ENCODE data around the gene TUT7. TPM values are rescaled to one million over a fixed set of nuclear protein-coding genes. Genes with fewer than 3 reads are reported as not detected.

Gene TUT7
- polyA plus RNA-seq, 2 donors: 23.5 to 35.4 TPM

GRCh38 chr9:86252870-86253269 lies 101.3 kb downstream of the TUT7 start:
- no peaks in the 10 kb centered on the region for H3K36me3 ChIP-seq (ENCODE audit: control insufficient read depth in 2 of 2, insufficient read depth in 2 of 2, low read length in 1 of 2)
- H3K27ac ChIP-seq (ENCODE audit: low read depth in 2 of 2, low read length in 1 of 2): no peak overlapping the region
- no peak overlapping the region for H3K4me3 ChIP-seq (ENCODE audit: low read depth in 1 of 2, low read length in 2 of 2)
- no peaks in the 10 kb centered on the region for H3K4me1 ChIP-seq (ENCODE audit: control insufficient read depth in 2 of 2, insufficient read depth in 2 of 2, low read length in 1 of 2)
- no peaks in the 10 kb centered on the region for H3K9me3 ChIP-seq (ENCODE audit: control insufficient read depth in 2 of 2, insufficient read depth in 1 of 2, low read depth in 1 of 2, low read length in 1 of 2)
- WGBS, 2 donors: 89 to 98% methylated on average over 1 of the region's 1 CpG
- H3K27me3 ChIP-seq (ENCODE audit: control insufficient read depth in 1 of 2, insufficient read depth in 2 of 2, low read length in 2 of 2): no peaks in the 10 kb centered on the region

- H3K9me3 ChIP-seq (ENCODE audit: control insufficient read depth in 2 of 2, insufficient read depth in 1 of 2, low read depth in 1 of 2, low read length in 1 of 2): no peaks in the 10 kb centered on the region
- H3K27ac ChIP-seq (ENCODE audit: low read depth in 2 of 2, low read length in 1 of 2): no peak overlapping the region
- H3K27me3 ChIP-seq (ENCODE audit: control insufficient read depth in 1 of 2, insufficient read depth in 2 of 2, low read length in 2 of 2): no peaks in the 10 kb centered on the region
- no peaks in the 10 kb centered on the region for H3K36me3 ChIP-seq (ENCODE audit: control insufficient read depth in 2 of 2, insufficient read depth in 2 of 2, low read length in 1 of 2)
- no peak overlapping the region for H3K4me3 ChIP-seq (ENCODE audit: low read depth in 1 of 2, low read length in 2 of 2)
- H3K4me1 ChIP-seq (ENCODE audit: control insufficient read depth in 2 of 2, insufficient read depth in 2 of 2, low read length in 1 of 2): no peaks in the 10 kb centered on the region
Observed at GRCh38 chr9:86250123-86250522, 104.1 kb downstream of the TUT7 start.

GRCh38 chr9:86248746-86249145 lies 105.5 kb downstream of the TUT7 start:
- Histone ChIP-seq H3K27me3 (ENCODE audit: control insufficient read depth in 1 of 2, insufficient read depth in 2 of 2, low read length in 2 of 2) (no peaks in the 10 kb centered on the region), H3K4me1 (ENCODE audit: control insufficient read depth in 2 of 2, insufficient read depth in 2 of 2, low read length in 1 of 2) (no peaks in the 10 kb centered on the region), H3K4me3 (ENCODE audit: low read depth in 1 of 2, low read length in 2 of 2) (no peak overlapping the region), H3K27ac (ENCODE audit: low read depth in 2 of 2, low read length in 1 of 2) (no peak overlapping the region), H3K9me3 (ENCODE audit: control insufficient read depth in 2 of 2, insufficient read depth in 1 of 2, low read depth in 1 of 2, low read length in 1 of 2) (no peaks in the 10 kb centered on the region), H3K36me3 (ENCODE audit: control insufficient read depth in 2 of 2, insufficient read depth in 2 of 2, low read length in 1 of 2) (no peaks in the 10 kb centered on the region)
- WGBS, 2 donors: 88% methylated on average over 4 of the region's 4 CpGs

GRCh38 chr9:86246752-86247161 lies 107.5 kb downstream of the TUT7 start:
- Histone ChIP-seq H3K27ac (ENCODE audit: low read depth in 2 of 2, low read length in 1 of 2) (no peak overlapping the region), H3K4me1 (ENCODE audit: control insufficient read depth in 2 of 2, insufficient read depth in 2 of 2, low read length in 1 of 2) (no peaks in the 10 kb centered on the region), H3K27me3 (ENCODE audit: control insufficient read depth in 1 of 2, insufficient read depth in 2 of 2, low read length in 2 of 2) (no peaks in the 10 kb centered on the region), H3K36me3 (ENCODE audit: control insufficient read depth in 2 of 2, insufficient read depth in 2 of 2, low read length in 1 of 2) (no peaks in the 10 kb centered on the region), H3K9me3 (ENCODE audit: control insufficient read depth in 2 of 2, insufficient read depth in 1 of 2, low read depth in 1 of 2, low read length in 1 of 2) (no peaks in the 10 kb centered on the region), H3K4me3 (ENCODE audit: low read depth in 1 of 2, low read length in 2 of 2) (no peak overlapping the region)
- 43 to 49% methylated on average over 6 of the region's 6 CpGs for WGBS, 2 donors

- Histone ChIP-seq H3K4me3 (ENCODE audit: low read depth in 1 of 2, low read length in 2 of 2) (no peak overlapping the region), H3K9me3 (ENCODE audit: control insufficient read depth in 2 of 2, insufficient read depth in 1 of 2, low read depth in 1 of 2, low read length in 1 of 2) (no peaks in the 10 kb centered on the region), H3K36me3 (ENCODE audit: control insufficient read depth in 2 of 2, insufficient read depth in 2 of 2, low read length in 1 of 2) (no peaks in the 10 kb centered on the region), H3K4me1 (ENCODE audit: control insufficient read depth in 2 of 2, insufficient read depth in 2 of 2, low read length in 1 of 2) (no peaks in the 10 kb centered on the region), H3K27me3 (ENCODE audit: control insufficient read depth in 1 of 2, insufficient read depth in 2 of 2, low read length in 2 of 2) (no peaks in the 10 kb centered on the region), H3K27ac (ENCODE audit: low read depth in 2 of 2, low read length in 1 of 2) (no peak overlapping the region)
- WGBS, 2 donors: 32 to 37% methylated on average over 2 of the region's 2 CpGs
Observed at GRCh38 chr9:86242071-86242470, 112.1 kb downstream of the TUT7 start.

GRCh38 chr9:86241216-86241615 lies 113.0 kb downstream of the TUT7 start:
- Histone ChIP-seq H3K4me1 (ENCODE audit: control insufficient read depth in 2 of 2, insufficient read depth in 2 of 2, low read length in 1 of 2) (no peaks in the 10 kb centered on the region), H3K27me3 (ENCODE audit: control insufficient read depth in 1 of 2, insufficient read depth in 2 of 2, low read length in 2 of 2) (no peaks in the 10 kb centered on the region), H3K27ac (ENCODE audit: low read depth in 2 of 2, low read length in 1 of 2) (no peak overlapping the region), H3K4me3 (ENCODE audit: low read depth in 1 of 2, low read length in 2 of 2) (no peak overlapping the region), H3K9me3 (ENCODE audit: control insufficient read depth in 2 of 2, insufficient read depth in 1 of 2, low read depth in 1 of 2, low read length in 1 of 2) (no peaks in the 10 kb centered on the region), H3K36me3 (ENCODE audit: control insufficient read depth in 2 of 2, insufficient read depth in 2 of 2, low read length in 1 of 2) (no peaks in the 10 kb centered on the region)
- WGBS, 2 donors: 76 to 77% methylated on average over 7 of the region's 7 CpGs

GRCh38 chr9:86238861-86239770 lies 115.1 kb downstream of the TUT7 start:
- H3K4me1 ChIP-seq (ENCODE audit: control insufficient read depth in 2 of 2, insufficient read depth in 2 of 2, low read length in 1 of 2): no peaks in the 10 kb centered on the region
- H3K4me3 ChIP-seq (ENCODE audit: low read depth in 1 of 2, low read length in 2 of 2): no peak overlapping the region
- no peaks in the 10 kb centered on the region for H3K36me3 ChIP-seq (ENCODE audit: control insufficient read depth in 2 of 2, insufficient read depth in 2 of 2, low read length in 1 of 2)
- H3K9me3 ChIP-seq (ENCODE audit: control insufficient read depth in 2 of 2, insufficient read depth in 1 of 2, low read depth in 1 of 2, low read length in 1 of 2): no peaks in the 10 kb centered on the region
- no peak overlapping the region for H3K27ac ChIP-seq (ENCODE audit: low read depth in 2 of 2, low read length in 1 of 2)
- H3K27me3 ChIP-seq (ENCODE audit: control insufficient read depth in 1 of 2, insufficient read depth in 2 of 2, low read length in 2 of 2): no peaks in the 10 kb centered on the region
- WGBS, 2 donors: 66 to 72% methylated on average over 10 of the region's 10 CpGs

Other genes starting within 250 kb of the TUT7 start
- gene C9orf153, start 94.8 kb downstream of the TUT7 start, polyA plus RNA-seq: under 1 TPM; 0.02 to 0.14 TPM
- 10 to 100 TPM in 1 of 2 donors, 1 to 10 TPM in 1; 8.0 to 14.6 TPM for gene ISCA1, start 71.9 kb downstream of the TUT7 start, polyA plus RNA-seq